ENCODE measurements around the gene WASL. TPM values are rescaled to one million over a fixed set of nuclear protein-coding genes. Genes with fewer than 3 reads are reported as not detected.
"Not testable (repeated sequence)": the region's sequence is repeated elsewhere in the genome, so short reads cannot be mapped to it uniquely, and the experiment has no call there.

WASL gene
- total RNA-seq, result 1 to 10 TPM; 5.8 to 5.9 TPM

DNA sequence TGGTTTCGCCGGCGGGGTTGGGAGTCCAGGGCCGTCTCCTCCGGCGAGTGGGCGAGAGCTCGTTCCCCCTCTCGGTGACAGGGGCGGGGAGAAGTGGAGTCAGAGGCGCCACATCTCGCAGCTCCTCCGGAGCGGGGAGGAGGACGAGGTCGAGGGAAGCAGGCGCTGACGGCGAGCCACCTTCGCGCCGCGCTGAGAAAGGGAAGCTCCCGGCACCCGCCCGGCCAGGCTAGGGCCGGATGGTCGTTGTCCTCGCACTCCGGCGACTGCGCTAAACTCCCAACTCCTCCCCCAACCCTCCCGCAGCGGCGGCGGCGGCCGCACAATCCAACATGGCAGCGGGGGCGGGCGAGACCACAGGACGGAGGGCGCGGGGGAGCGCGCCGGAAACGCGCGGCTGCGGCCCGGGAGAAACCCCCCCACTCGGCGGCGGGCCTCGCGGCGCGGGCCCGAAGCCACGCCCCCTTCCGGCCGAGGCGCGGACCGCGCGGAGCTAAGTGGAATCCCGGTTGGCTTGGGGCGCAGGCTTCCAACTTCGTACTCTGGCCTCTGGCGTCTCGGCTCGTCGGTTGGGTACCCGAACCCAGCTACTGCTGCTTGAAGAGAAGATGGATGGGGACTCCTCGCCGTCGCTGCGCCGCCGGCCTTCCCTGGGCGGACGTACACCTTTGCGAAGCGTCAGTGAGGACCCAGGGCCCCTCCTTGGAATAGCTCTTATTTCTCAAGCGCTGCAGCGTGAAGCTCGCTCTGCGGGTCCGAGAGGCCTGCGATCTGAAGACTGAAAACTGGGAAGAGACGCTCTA lies at the start of gene WASL:
TSS of gene WASL (minus strand) at position 270 of the 803 bp plus-strand sequence. CDS start at position 1, 269 bp downstream.
- POLR2A ChIA-PET, result interaction anchor here (0.5 to 2.2 kb wide), 13 partner anchors 9 to 191 kb away, joined by 3 to 12 read pairs (median 4); partner anchors contain the start of gene NDUFA5
- Mint-ChIP-seq H3K36me3 (ENCODE audit: low read depth) (peaks cover 10% of the 10 kb centered on the region), H3K9me3 (no peaks in the 10 kb centered on the region), H3K27me3 (no peaks in the 10 kb centered on the region), H3K4me3 (peak within 1 kb of the TSS; percentile 83), H3K4me1 (ENCODE audit: low read depth) (peaks cover 50% of the 10 kb centered on the region), H3K27ac (peak within 1 kb of the TSS; percentile 97)
- TF ChIP-seq, protein P1, sequence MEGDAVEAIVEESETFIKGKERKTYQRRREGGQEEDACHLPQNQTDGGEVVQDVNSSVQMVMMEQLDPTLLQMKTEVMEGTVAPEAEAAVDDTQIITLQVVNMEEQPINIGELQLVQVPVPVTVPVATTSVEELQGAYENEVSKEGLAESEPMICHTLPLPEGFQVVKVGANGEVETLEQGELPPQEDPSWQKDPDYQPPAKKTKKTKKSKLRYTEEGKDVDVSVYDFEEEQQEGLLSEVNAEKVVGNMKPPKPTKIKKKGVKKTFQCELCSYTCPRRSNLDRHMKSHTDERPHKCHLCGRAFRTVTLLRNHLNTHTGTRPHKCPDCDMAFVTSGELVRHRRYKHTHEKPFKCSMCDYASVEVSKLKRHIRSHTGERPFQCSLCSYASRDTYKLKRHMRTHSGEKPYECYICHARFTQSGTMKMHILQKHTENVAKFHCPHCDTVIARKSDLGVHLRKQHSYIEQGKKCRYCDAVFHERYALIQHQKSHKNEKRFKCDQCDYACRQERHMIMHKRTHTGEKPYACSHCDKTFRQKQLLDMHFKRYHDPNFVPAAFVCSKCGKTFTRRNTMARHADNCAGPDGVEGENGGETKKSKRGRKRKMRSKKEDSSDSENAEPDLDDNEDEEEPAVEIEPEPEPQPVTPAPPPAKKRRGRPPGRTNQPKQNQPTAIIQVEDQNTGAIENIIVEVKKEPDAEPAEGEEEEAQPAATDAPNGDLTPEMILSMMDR (IDR thresholded peaks at IDR 0.05), result no peak
- CTCF ChIA-PET, result interaction anchor here (0.7 to 2.9 kb wide), 20 partner anchors 9 to 191 kb away, joined by 3 to 13 read pairs (median 4); partner anchors contain the start of gene NDUFA5
- ATAC-seq, result peak; percentile 81
- intact Hi-C loops (cut with micrococcal nuclease), result loop anchor here (5.0 kb wide), 1 partner anchor 37 kb away; no protein-coding TSS in a partner anchor
- DNase-seq, result peak; percentile 86

DNA sequence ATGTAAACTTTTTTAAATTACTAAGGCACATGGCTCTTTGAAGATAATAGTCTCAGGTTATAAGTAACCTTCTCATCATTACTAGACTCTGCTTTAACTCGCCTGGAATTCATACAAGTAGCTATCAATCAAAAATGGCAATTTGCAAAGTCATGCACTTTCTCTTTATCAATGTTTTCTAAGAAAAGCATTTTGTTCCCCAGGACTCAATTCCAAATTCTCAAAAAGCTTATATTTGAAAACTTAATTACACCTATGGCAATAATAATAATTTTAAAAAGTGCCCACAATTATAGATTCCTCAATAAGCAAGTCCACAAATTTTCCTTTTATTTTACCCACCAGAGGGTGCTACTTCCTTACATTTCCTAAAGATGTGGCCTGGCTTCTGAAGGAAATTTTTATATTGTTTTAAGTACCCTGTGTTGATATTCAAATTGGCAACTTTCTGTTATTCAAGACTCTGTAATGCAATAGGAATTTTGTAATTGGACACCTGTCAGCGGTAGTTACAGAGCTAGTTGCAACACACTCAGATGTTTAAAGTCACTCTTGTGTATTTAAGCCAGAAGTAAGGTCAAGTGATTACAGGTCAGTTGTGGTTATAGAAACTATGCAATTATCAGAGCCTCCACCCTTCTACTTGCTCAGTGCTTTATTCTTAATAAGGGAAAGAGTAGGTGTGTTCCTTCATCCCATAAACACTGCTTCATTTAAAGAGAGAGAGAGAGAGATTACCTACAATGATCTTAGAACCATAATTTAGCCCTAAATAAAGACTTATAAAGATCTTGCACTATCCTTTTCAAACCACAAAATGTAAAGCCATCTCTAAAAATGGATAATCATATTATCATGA lies 49.1 kb upstream of the WASL start:
- intact Hi-C loops (cut with micrococcal nuclease), result loop anchor here (1.0 to 2.0 kb wide), 2 partner anchors 67 to 75 kb away; no protein-coding TSS in a partner anchor
- Mint-ChIP-seq H3K4me3 (no peak overlapping the region), H3K27me3 (no peaks in the 10 kb centered on the region), H3K9me3 (no peaks in the 10 kb centered on the region), H3K27ac (no peak overlapping the region), H3K36me3 (ENCODE audit: low read depth) (no peaks in the 10 kb centered on the region), H3K4me1 (ENCODE audit: low read depth) (no peaks in the 10 kb centered on the region)
- no peak for DNase-seq
- POLR2A ChIA-PET, result interaction anchor here (1.0 kb wide), 1 partner anchor 49 kb away, joined by 5 read pairs; the partner anchor contains the start of gene WASL
- ATAC-seq, result no peak
- TF ChIP-seq, protein P1 (IDR thresholded peaks at IDR 0.05), result peak; percentile 87
- CTCF ChIA-PET, result interaction anchor here (0.8 to 3.9 kb wide), 36 partner anchors 9 to 161 kb away, joined by 3 to 118 read pairs (median 6); no protein-coding TSS in a partner anchor

DNA sequence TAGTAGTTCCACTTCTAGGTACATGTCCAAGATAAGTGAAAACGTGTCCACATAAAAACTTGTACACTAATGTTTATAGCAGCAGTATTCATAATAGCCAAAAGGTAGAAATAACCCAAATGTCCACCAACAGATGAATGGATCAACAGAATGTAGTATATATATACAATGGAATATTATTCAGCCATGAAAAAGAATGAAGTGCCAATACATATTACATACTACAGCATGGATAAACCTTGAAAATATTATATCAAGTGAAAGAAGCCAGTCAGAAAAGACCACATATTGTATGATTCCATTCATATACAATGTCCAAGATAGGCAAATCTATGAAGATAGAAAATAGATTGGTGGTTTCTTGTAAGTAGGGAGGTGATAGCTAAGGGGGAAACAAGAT lies 47.8 kb upstream of the WASL start:
- ChIA-PET POLR2A (no interaction called here), CTCF (interaction anchor here (0.6 to 3.9 kb wide), 11 partner anchors 8 to 111 kb away, joined by 3 to 118 read pairs (median 12); no protein-coding TSS in a partner anchor)
- H3K27me3 Mint-ChIP-seq, result no peaks in the 10 kb centered on the region
- H3K9me3 Mint-ChIP-seq, result no peaks in the 10 kb centered on the region
- no peaks in the 10 kb centered on the region for H3K4me1 Mint-ChIP-seq (ENCODE audit: low read depth)
- no peak overlapping the region for H3K4me3 Mint-ChIP-seq
- TF ChIP-seq, protein P1 (IDR thresholded peaks at IDR 0.05), result no peak
- intact Hi-C loops (cut with micrococcal nuclease), result no loop called here
- no peak for DNase-seq
- no peak overlapping the region for H3K27ac Mint-ChIP-seq
- H3K36me3 Mint-ChIP-seq (ENCODE audit: low read depth), result no peaks in the 10 kb centered on the region
- no peak for ATAC-seq

DNA sequence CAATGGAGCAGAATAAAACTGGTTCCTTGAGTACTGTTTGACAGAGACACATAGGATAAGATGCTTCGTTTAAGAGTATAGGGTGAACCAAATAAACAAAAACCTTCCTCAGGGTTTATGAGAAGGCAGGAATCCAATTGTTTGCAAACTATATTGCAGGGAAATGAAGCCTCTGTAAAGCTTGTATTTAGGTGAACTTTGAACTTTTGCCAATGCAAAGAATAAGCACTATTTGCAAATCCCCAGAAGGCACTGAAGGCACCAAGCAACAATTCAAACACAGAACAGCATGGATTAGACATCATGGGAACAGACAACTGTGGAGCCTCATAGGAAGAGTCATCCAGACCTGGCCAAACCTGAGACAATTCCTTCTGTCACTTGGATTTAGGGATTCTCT lies 47.1 kb upstream of the WASL start:
- DNase-seq (no peak), ATAC-seq (no peak)
- no peaks in the 10 kb centered on the region for H3K27me3 Mint-ChIP-seq
- H3K4me1 Mint-ChIP-seq (ENCODE audit: low read depth), result no peaks in the 10 kb centered on the region
- no peak overlapping the region for H3K4me3 Mint-ChIP-seq
- H3K36me3 Mint-ChIP-seq (ENCODE audit: low read depth), result no peaks in the 10 kb centered on the region
- TF ChIP-seq, protein P1 (IDR thresholded peaks at IDR 0.05), result no peak
- ChIA-PET POLR2A (no interaction called here), CTCF (interaction anchor here (0.6 to 2.0 kb wide), 2 partner anchors 69 to 76 kb away, joined by 3 to 9 read pairs; no protein-coding TSS in a partner anchor)
- intact Hi-C loops (cut with micrococcal nuclease), result no loop called here
- H3K9me3 Mint-ChIP-seq, result no peaks in the 10 kb centered on the region
- no peak overlapping the region for H3K27ac Mint-ChIP-seq

DNA sequence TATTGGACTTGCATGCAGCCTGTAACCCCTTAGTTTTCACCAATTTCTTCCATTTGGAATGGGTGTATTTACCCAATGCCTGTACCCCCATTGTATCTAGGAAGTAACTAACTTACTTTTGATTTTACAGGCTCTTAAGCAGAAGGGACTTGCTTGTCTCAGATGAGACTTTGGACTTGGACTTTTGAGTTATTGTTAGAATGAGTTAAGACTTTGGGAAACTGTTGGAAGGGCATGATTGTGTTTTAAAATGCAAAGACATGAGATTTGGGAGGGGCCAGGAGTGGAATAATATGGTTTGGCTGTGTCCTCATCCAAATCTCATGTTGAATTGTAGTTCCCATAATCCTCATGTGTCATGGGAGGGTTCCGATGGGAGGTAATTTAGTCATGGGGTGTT lies 46.3 kb upstream of the WASL start:
- H3K9me3 Mint-ChIP-seq; DNase-seq; H3K27me3 Mint-ChIP-seq; intact Hi-C loops (cut with micrococcal nuclease); POLR2A ChIA-PET; ATAC-seq; H3K27ac Mint-ChIP-seq; H3K4me3 Mint-ChIP-seq; H3K36me3 Mint-ChIP-seq (ENCODE audit: low read depth); H3K4me1 Mint-ChIP-seq (ENCODE audit: low read depth): not testable (repeated sequence)
- CTCF ChIA-PET, result interaction anchor here (2.0 kb wide), 1 partner anchor 77 kb away, joined by 9 read pairs; no protein-coding TSS in a partner anchor

All from activated CD8-positive, alpha-beta T cell treated with anti-CD3 and anti-CD28 coated beads for 36 hours (primary cell).